Subcutaneous adipose tissue (tissue), 4 donors: ENCODE results near the gene CALHM1. TPM values are rescaled to one million over a fixed set of nuclear protein-coding genes. Genes with fewer than 3 reads are reported as not detected.

Experiments used
- CTCF ChIP-seq: fragments of 450-650 bp; IDR thresholded peaks from one replicate; pipeline ENCODE4 v1.5.1; 2016; ENCODE audit warnings: low read depth, mild to moderate bottlenecking, control low read depth, antibody characterized with exemption, moderate library complexity
- total RNA-seq, 4 donors: library from RNA; depleted of rRNA; stranded (reverse); fragments of >200 nt; gene quantifications; one replicate each; pipeline ENCODE4 v1.1.0, GENCODE V29; 2016

CALHM1 gene
- total RNA-seq = not detected

GRCh38 chr10:103458720-103459119 lies at the start of gene CALHM1:
Gene CALHM1, minus strand, starts transcription at chr10:103458900. Its CDS starts 149 bp downstream, at chr10:103458751.
- TF ChIP-seq CTCF = no peak

- TF ChIP-seq CTCF = no peak
These were observed 48.8 kb upstream of the CALHM1 start for GRCh38 chr10:103507235-103508191.

GRCh38 chr10:103506061-103506460 lies 47.4 kb upstream of the CALHM1 start:
- no peak for TF ChIP-seq CTCF

- TF ChIP-seq CTCF = no peak
These were observed 45.6 kb upstream of the CALHM1 start for GRCh38 chr10:103504181-103504783.

GRCh38 chr10:103502849-103503660 lies 44.4 kb upstream of the CALHM1 start:
- no peak for TF ChIP-seq CTCF

- TF ChIP-seq CTCF = no peak
These were observed 42.5 kb upstream of the CALHM1 start for GRCh38 chr10:103501186-103501585.
